Activated naive CD4-positive, alpha-beta T cell treated with anti-CD3 and anti-CD28 coated beads for 36 hours (primary cell): ENCODE data around the gene KRTAP12-4. TPM values are rescaled to one million over a fixed set of nuclear protein-coding genes. Genes with fewer than 3 reads are reported as not detected.
"Not testable (repeated sequence)": the region's sequence is repeated elsewhere in the genome, so short reads cannot be mapped to it uniquely, and the experiment has no call there.

Source experiments
- CTCF ChIA-PET: fragments of 350-600 bp; sonication (Branson Sonifier 250); formaldehyde crosslinking; loops from one replicate; lab custom pipeline; 2021; ENCODE audit warnings: antibody characterized with exemption; lab: Charles Lee
- DNase-seq: peaks from one replicate; pipeline ENCODE4 v3.0.0-alpha.2; 2020
- H3K27ac Mint-ChIP-seq: one replicate; pipeline ENCODE4 v1.8.0; 2021; ENCODE audit warnings: mild to moderate bottlenecking, mixed read lengths
- H3K27me3 Mint-ChIP-seq: one replicate; pipeline ENCODE4 v1.8.0; 2021; ENCODE audit warnings: low read depth, mixed read lengths
- H3K36me3 Mint-ChIP-seq: one replicate; pipeline ENCODE4 v1.8.0; 2021; ENCODE audit warnings: low read depth, mixed read lengths
- H3K4me1 Mint-ChIP-seq: one replicate; pipeline ENCODE4 v1.8.0; 2021; ENCODE audit warnings: low read depth, mixed read lengths
- H3K4me3 Mint-ChIP-seq: one replicate; pipeline ENCODE4 v1.8.0; 2021; ENCODE audit warnings: mild to moderate bottlenecking, moderate library complexity, mixed read lengths
- H3K9me3 Mint-ChIP-seq: one replicate; pipeline ENCODE4 v1.8.0; 2021; ENCODE audit warnings: mixed read lengths
- intact Hi-C: fragments of 100-400 bp; cut with micrococcal nuclease; formaldehyde crosslinking; loops from one replicate; pipeline ENCODE4 v1.15.1; 2023
- total RNA-seq, 2 experiments: library from RNA; stranded (reverse); gene quantifications; one replicate each; pipeline ENCODE4 v1.2.3, GENCODE V29; 2021

The KRTAP12-4 gene
- total RNA-seq, 2 experiments from 2014 or later, result not detected

- H3K36me3 Mint-ChIP-seq, H3K4me3 Mint-ChIP-seq, CTCF ChIA-PET, DNase-seq, H3K27me3 Mint-ChIP-seq, H3K27ac Mint-ChIP-seq, intact Hi-C loops: not testable (repeated sequence)
- peaks cover 30% of the 10 kb centered on the region for H3K4me1 Mint-ChIP-seq
- peaks cover 15% of the 10 kb centered on the region for H3K9me3 Mint-ChIP-seq
Measured at GRCh38 chr21:44661567-44661966, 7.1 kb upstream of the KRTAP12-4 start.

- Mint-ChIP-seq H3K27ac (no peak overlapping the region), H3K36me3 (peaks cover 7% of the 10 kb centered on the region), H3K4me3 (no peak overlapping the region), H3K4me1 (peaks cover 42% of the 10 kb centered on the region), H3K27me3 (no peaks in the 10 kb centered on the region), H3K9me3 (peaks cover 28% of the 10 kb centered on the region)
- no peak for DNase-seq
- CTCF ChIA-PET, result no interaction called here
- intact Hi-C loops, result loop anchor here (1.0 kb wide), 1 partner anchor 40 kb away; no protein-coding TSS in a partner anchor
Measured at GRCh38 chr21:44658913-44659595, 4.6 kb upstream of the KRTAP12-4 start.

GRCh38 chr21:44658541-44658910 is 4.1 kb upstream of the KRTAP12-4 start:
- intact Hi-C loops, result loop anchor here (1.0 kb wide), 1 partner anchor 39 kb away; no protein-coding TSS in a partner anchor
- H3K4me1 Mint-ChIP-seq, result peaks cover 48% of the 10 kb centered on the region
- H3K27me3 Mint-ChIP-seq, result no peaks in the 10 kb centered on the region
- H3K36me3 Mint-ChIP-seq, result peaks cover 7% of the 10 kb centered on the region
- peak overlapping the region; percentile 67 for H3K27ac Mint-ChIP-seq
- CTCF ChIA-PET, result interaction anchor here (1.1 kb wide), 1 partner anchor 9 kb away, joined by 3 read pairs; no protein-coding TSS in a partner anchor
- no peak overlapping the region for H3K4me3 Mint-ChIP-seq
- DNase-seq, result no peak
- peaks cover 31% of the 10 kb centered on the region for H3K9me3 Mint-ChIP-seq

GRCh38 chr21:44657635-44658540 is 3.4 kb upstream of the KRTAP12-4 start, which contains the start of gene KRTAP12-3:
Gene KRTAP12-3 (plus strand): TSS chr21:44657932. CDS start chr21:44657980, 48 bp downstream.
- H3K4me3 Mint-ChIP-seq, result peak within 1 kb of the TSS; percentile 48
- no peaks in the 10 kb centered on the region for H3K27me3 Mint-ChIP-seq
- peaks cover 7% of the 10 kb centered on the region for H3K36me3 Mint-ChIP-seq
- CTCF ChIA-PET, result interaction anchor here (1.1 kb wide), 1 partner anchor 9 kb away, joined by 3 read pairs; no protein-coding TSS in a partner anchor
- intact Hi-C loops, result loop anchor here (1.0 kb wide), 2 partner anchors 39 to 256 kb away; no protein-coding TSS in a partner anchor
- H3K9me3 Mint-ChIP-seq, result peaks cover 33% of the 10 kb centered on the region
- DNase-seq, result peak; percentile 45
- H3K4me1 Mint-ChIP-seq, result peaks cover 49% of the 10 kb centered on the region
- H3K27ac Mint-ChIP-seq, result peak within 1 kb of the TSS; percentile 76

- peaks cover 49% of the 10 kb centered on the region for H3K4me1 Mint-ChIP-seq
- H3K9me3 Mint-ChIP-seq, result peaks cover 29% of the 10 kb centered on the region
- H3K27ac Mint-ChIP-seq, result peak overlapping the region; percentile 6
- H3K4me3 Mint-ChIP-seq, result no peak overlapping the region
- CTCF ChIA-PET, result no interaction called here
- no peaks in the 10 kb centered on the region for H3K27me3 Mint-ChIP-seq
- peaks cover 7% of the 10 kb centered on the region for H3K36me3 Mint-ChIP-seq
- intact Hi-C loops, result loop anchor here (1.0 kb wide), 1 partner anchor 257 kb away; no protein-coding TSS in a partner anchor
- no peak for DNase-seq
Measured at GRCh38 chr21:44656868-44657267, 2.4 kb upstream of the KRTAP12-4 start.

- Mint-ChIP-seq H3K27me3 (no peaks in the 10 kb centered on the region), H3K27ac (no peak overlapping the region), H3K4me1 (peaks cover 42% of the 10 kb centered on the region), H3K9me3 (peaks cover 29% of the 10 kb centered on the region), H3K4me3 (no peak overlapping the region), H3K36me3 (peaks cover 7% of the 10 kb centered on the region)
- peak; percentile 50 for DNase-seq
- intact Hi-C loops, result no loop called here
- CTCF ChIA-PET, result interaction anchor here (0.6 kb wide), 1 partner anchor 27 kb away, joined by 3 read pairs; no protein-coding TSS in a partner anchor
Measured at GRCh38 chr21:44653656-44654575, 543 bp downstream of the KRTAP12-4 start.

- CTCF ChIA-PET, result interaction anchor here (0.6 kb wide), 1 partner anchor 28 kb away, joined by 3 read pairs; no protein-coding TSS in a partner anchor
- H3K27me3 Mint-ChIP-seq, result no peaks in the 10 kb centered on the region
- peaks cover 29% of the 10 kb centered on the region for H3K9me3 Mint-ChIP-seq
- no peak for DNase-seq
- peaks cover 7% of the 10 kb centered on the region for H3K36me3 Mint-ChIP-seq
- H3K4me1 Mint-ChIP-seq, result peaks cover 34% of the 10 kb centered on the region
- intact Hi-C loops, result no loop called here
- no peak overlapping the region for H3K27ac Mint-ChIP-seq
- H3K4me3 Mint-ChIP-seq, result no peak overlapping the region
Measured at GRCh38 chr21:44653123-44653522, 1.3 kb downstream of the KRTAP12-4 start.

- Mint-ChIP-seq H3K4me3 (no peak overlapping the region), H3K27me3 (no peaks in the 10 kb centered on the region), H3K9me3 (peaks cover 13% of the 10 kb centered on the region), H3K4me1 (peaks cover 25% of the 10 kb centered on the region), H3K36me3 (peaks cover under 1% of the 10 kb centered on the region), H3K27ac (no peak overlapping the region)
- DNase-seq, result no peak
- intact Hi-C loops, result no loop called here
- CTCF ChIA-PET, result no interaction called here
Measured at GRCh38 chr21:44650973-44651675, 3.3 kb downstream of the KRTAP12-4 start.

GRCh38 chr21:44650265-44650972 is 4.0 kb downstream of the KRTAP12-4 start:
- peaks cover 7% of the 10 kb centered on the region for H3K9me3 Mint-ChIP-seq
- H3K27ac Mint-ChIP-seq, result no peak overlapping the region
- no peak for DNase-seq
- H3K27me3 Mint-ChIP-seq, result no peaks in the 10 kb centered on the region
- H3K4me3 Mint-ChIP-seq, result no peak overlapping the region
- H3K4me1 Mint-ChIP-seq, result peaks cover 25% of the 10 kb centered on the region
- no peaks in the 10 kb centered on the region for H3K36me3 Mint-ChIP-seq
- CTCF ChIA-PET, result no interaction called here
- intact Hi-C loops, result no loop called here

- H3K4me3 Mint-ChIP-seq, result no peak overlapping the region
- CTCF ChIA-PET, result interaction anchor here (1.2 kb wide), 1 partner anchor 8 kb away, joined by 3 read pairs; the partner anchor contains the start of gene KRTAP12-3
- H3K4me1 Mint-ChIP-seq, result peaks cover 16% of the 10 kb centered on the region
- peaks cover 10% of the 10 kb centered on the region for H3K9me3 Mint-ChIP-seq
- H3K36me3 Mint-ChIP-seq, result peaks cover 4% of the 10 kb centered on the region
- no peak for DNase-seq
- intact Hi-C loops, result no loop called here
- no peaks in the 10 kb centered on the region for H3K27me3 Mint-ChIP-seq
- no peak overlapping the region for H3K27ac Mint-ChIP-seq
Measured at GRCh38 chr21:44649521-44650100, 4.8 kb downstream of the KRTAP12-4 start.
